Activated naive CD4-positive, alpha-beta T cell treated with anti-CD3 and anti-CD28 coated beads, Interleukin-2, amount 10 ng/mL, durations not matched to agents 7 days and 5 days (primary cell): ENCODE measurements around the gene FAM161B.
"Not testable (repeated sequence)": the region's sequence is repeated elsewhere in the genome, so short reads cannot be mapped to it uniquely, and the experiment has no call there.

Source experiments
- CTCF ChIA-PET: fragments of 350-600 bp; sonication (Branson Sonifier 250); formaldehyde crosslinking; loops from one replicate; lab custom pipeline; 2021; ENCODE audit warnings: antibody characterized with exemption; lab: Charles Lee
- DNase-seq: peaks from one replicate; pipeline ENCODE4 v3.0.0-alpha.2; 2020
- H3K27ac Mint-ChIP-seq: one replicate; pipeline ENCODE4 v1.8.0; 2021; ENCODE audit warnings: mild to moderate bottlenecking, moderate library complexity, mixed read lengths
- H3K27me3 Mint-ChIP-seq: one replicate; pipeline ENCODE4 v1.8.0; 2021; ENCODE audit warnings: mild to moderate bottlenecking, mixed read lengths
- H3K36me3 Mint-ChIP-seq: one replicate; pipeline ENCODE4 v1.8.0; 2021; ENCODE audit warnings: mixed read lengths
- H3K4me1 Mint-ChIP-seq: one replicate; pipeline ENCODE4 v1.8.0; 2021; ENCODE audit warnings: mixed read lengths
- H3K4me3 Mint-ChIP-seq: one replicate; pipeline ENCODE4 v1.8.0; 2021; ENCODE audit warnings: mild to moderate bottlenecking, moderate library complexity, mixed read lengths
- H3K9me3 Mint-ChIP-seq: one replicate; pipeline ENCODE4 v1.8.0; 2021; ENCODE audit warnings: mixed read lengths

Gene FAM161B

DNA sequence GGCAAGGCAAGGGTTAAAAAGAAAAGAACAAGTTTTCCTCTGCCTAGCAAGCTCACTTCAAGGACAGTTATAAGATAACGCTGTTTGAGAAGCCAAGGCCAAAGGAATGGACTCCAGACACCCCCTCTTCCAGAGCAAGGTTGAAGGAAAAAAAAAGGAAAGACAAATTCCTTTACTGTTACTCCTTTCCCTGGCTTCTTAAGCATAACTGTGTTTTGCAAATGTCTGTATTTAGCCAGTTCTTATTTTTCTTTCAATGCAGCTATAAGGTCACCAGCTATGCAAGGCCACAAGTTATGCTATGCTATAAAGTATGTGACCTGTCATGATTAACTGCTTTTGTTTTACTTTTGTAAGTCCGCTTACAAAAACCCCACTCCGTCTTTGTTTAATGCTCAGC lies 36.6 kb downstream of the FAM161B start:
- CTCF ChIA-PET = no interaction called here
- no peaks in the 10 kb centered on the region for H3K27me3 Mint-ChIP-seq
- H3K4me1 Mint-ChIP-seq = no peaks in the 10 kb centered on the region
- no peak overlapping the region for H3K4me3 Mint-ChIP-seq
- peaks cover 56% of the 10 kb centered on the region for H3K36me3 Mint-ChIP-seq
- peaks cover 3% of the 10 kb centered on the region for H3K9me3 Mint-ChIP-seq
- no peak for DNase-seq
- no peak overlapping the region for H3K27ac Mint-ChIP-seq

DNA sequence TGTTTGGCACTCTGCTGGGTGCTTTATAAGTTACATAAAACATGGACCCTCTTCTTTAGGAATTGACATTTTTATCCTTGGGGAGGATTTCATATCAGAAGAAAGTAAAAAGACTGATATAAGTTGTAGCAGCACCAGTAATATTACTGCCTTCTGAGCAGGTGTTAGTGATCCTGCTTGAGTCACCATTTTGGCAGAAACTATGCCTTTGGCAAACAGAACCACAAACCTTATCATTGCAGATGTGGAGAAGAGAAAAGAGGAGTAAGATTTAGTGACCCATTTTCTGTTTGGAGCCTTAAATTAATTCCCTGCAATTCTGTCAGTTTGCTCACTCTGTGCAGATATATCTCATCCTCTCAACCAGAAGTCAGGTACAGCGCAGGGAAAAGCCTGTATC lies 40.2 kb downstream of the FAM161B start:
- no peak overlapping the region for H3K4me3 Mint-ChIP-seq

DNA sequence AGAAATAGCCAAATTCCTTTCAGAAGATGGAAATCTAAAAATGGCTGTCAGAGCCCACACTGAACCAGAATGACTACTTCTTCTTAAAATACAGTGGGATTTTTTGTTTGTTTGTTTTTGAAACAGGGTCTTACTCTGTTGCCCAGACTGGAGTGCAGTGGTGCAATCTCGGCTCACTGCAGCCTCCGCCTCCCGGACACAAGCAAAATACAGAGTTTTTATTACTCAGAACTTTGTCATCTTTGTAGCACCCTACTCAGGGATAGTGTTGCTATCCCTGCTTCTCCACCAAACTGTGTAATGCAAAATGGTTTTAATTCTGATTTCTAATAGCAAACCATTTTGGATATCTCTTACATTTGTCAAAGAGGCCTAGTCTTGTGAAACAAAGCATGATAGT lies 46.9 kb downstream of the FAM161B start:
- Mint-ChIP-seq H3K27me3 (no peaks in the 10 kb centered on the region), H3K4me3 (no peak overlapping the region), H3K4me1 (no peaks in the 10 kb centered on the region), H3K36me3 (peaks cover 39% of the 10 kb centered on the region), H3K27ac (no peak overlapping the region), H3K9me3 (no peaks in the 10 kb centered on the region)
- CTCF ChIA-PET = no interaction called here
- no peak for DNase-seq

More for the DNA sequence above, 40.2 kb downstream of the FAM161B start:
- Mint-ChIP-seq H3K4me1 (no peaks in the 10 kb centered on the region), H3K27ac (no peak overlapping the region), H3K9me3 (peaks cover 3% of the 10 kb centered on the region), H3K36me3 (peaks cover 69% of the 10 kb centered on the region), H3K27me3 (no peaks in the 10 kb centered on the region)
- CTCF ChIA-PET = no interaction called here
- DNase-seq = no peak

DNA sequence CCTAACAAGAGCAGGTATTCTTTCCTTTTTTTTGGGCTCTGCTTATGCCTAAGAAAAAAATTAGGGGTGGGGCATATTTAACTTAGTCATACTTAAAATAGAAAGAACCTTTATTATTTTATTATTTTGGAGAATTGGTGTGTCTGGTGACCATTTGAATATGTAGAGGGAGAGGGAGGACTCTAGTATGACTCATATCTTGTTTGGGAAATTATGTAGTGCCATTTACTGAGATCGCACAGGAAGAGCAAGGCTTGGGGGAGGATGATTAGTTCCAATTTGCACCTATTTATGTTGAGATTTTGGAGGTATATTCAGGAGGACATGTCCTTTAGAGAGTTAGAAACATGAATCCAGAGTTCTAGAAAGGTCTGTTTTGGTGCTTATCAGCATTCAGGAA lies 53.4 kb downstream of the FAM161B start:
- Mint-ChIP-seq H3K4me1 (peaks cover 4% of the 10 kb centered on the region), H3K9me3 (no peaks in the 10 kb centered on the region), H3K36me3 (peaks cover 40% of the 10 kb centered on the region), H3K27ac (no peak overlapping the region), H3K4me3 (no peak overlapping the region), H3K27me3 (no peaks in the 10 kb centered on the region)
- CTCF ChIA-PET = interaction anchor here (0.9 kb wide), 1 partner anchor 16 kb away, joined by 3 read pairs; no protein-coding TSS in a partner anchor
- no peak for DNase-seq

DNA sequence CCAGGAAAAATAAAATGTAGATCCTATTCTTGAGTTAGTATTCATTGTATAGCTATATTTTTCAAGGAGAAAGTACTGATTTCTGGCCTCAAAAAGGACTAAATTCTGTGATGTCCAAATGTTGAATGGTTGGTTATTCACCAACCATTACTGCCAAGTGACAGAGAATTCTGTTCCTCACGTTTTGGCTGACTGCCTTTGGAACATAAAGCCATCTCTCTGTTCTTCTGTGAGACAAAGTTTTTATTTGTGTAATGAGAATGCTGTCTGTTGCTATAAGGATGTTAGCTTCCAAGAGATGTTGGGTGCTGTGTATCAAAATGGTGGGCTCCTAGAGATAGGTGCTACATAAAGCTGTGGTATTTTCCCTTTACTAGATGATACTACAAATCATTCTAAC lies 54.0 kb downstream of the FAM161B start:
- Mint-ChIP-seq H3K9me3 (no peaks in the 10 kb centered on the region), H3K27ac (no peak overlapping the region), H3K4me3 (no peak overlapping the region), H3K4me1 (peaks cover 5% of the 10 kb centered on the region), H3K27me3 (no peaks in the 10 kb centered on the region), H3K36me3 (peaks cover 38% of the 10 kb centered on the region)
- CTCF ChIA-PET = interaction anchor here (0.9 kb wide), 1 partner anchor 15 kb away, joined by 3 read pairs; no protein-coding TSS in a partner anchor
- no peak for DNase-seq

DNA sequence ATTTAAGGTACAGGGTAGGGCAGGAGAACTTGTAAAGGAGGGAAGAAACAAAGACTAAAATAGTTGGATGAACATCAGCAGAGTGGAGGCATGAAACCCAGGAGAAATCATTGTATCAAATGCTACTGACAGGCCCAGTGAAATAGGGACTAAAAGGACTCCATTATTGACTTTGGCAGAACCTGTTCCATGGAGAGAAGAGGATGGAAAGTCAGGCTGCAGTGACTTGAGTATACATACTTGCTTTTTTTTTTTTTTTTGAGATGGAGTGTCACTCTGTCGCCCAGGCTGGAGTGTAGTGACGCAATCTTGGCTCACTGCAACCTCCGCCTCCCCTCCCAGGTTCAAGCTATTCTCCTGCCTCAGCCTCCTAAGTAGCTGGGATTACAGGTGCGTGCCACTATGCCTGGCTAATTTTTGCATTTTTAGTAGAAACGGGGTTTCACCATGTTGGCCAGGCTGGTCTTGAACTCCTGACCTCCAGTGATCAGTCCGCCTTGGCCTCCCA lies 55.7 kb downstream of the FAM161B start:
- CTCF ChIA-PET, DNase-seq, H3K9me3 Mint-ChIP-seq, H3K27me3 Mint-ChIP-seq, H3K27ac Mint-ChIP-seq, H3K4me3 Mint-ChIP-seq: not testable (repeated sequence)
- peaks cover 40% of the 10 kb centered on the region for H3K36me3 Mint-ChIP-seq
- peaks cover 15% of the 10 kb centered on the region for H3K4me1 Mint-ChIP-seq

DNA sequence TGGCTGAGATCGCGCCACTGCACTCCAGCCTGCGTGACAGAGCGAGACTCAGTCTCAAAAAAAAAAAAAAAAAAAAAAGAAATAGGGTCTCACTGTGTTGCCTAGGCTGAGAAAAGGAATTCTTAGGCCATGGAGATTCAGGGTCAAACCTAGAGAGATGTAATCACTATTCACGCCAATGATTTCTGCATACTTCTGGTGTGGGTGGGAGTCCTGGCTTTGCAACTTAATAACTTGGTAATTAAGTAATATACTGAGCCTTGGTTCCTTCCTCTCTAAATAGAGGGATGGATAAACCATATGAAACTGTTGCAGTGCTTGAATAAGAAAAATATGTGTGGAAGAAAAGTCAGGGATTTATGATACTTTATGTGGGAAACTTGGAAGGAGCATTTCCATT lies 60.5 kb downstream of the FAM161B start:
- Mint-ChIP-seq H3K9me3 (no peaks in the 10 kb centered on the region), H3K27me3 (no peaks in the 10 kb centered on the region), H3K36me3 (peaks cover 21% of the 10 kb centered on the region), H3K27ac (no peak overlapping the region), H3K4me1 (peaks cover 54% of the 10 kb centered on the region), H3K4me3 (no peak overlapping the region)
- no peak for DNase-seq
- CTCF ChIA-PET = no interaction called here

DNA sequence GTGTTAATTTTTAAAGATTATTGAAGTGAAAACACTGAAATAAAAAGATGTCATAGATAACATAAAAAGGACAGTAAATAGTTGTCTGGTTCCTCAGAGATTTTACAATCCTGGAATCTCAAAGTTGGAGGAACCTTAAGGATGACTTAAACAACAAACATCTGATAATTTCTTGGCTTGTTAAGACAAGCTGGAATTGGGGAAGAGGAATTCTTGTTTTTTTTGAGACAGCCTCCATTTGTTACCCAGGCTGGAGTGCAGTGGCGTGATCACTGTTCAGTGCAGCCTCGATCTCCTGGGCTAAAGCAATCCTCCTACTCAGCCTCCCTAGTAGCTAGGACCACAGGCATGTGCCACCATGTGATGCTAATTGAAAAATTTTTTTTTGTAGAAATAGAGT lies 60.9 kb downstream of the FAM161B start:
- CTCF ChIA-PET = no interaction called here
- Mint-ChIP-seq H3K27me3 (no peaks in the 10 kb centered on the region), H3K9me3 (no peaks in the 10 kb centered on the region), H3K4me3 (no peak overlapping the region), H3K27ac (peak overlapping the region; percentile 5), H3K4me1 (peaks cover 54% of the 10 kb centered on the region), H3K36me3 (peaks cover 19% of the 10 kb centered on the region)
- DNase-seq = no peak

DNA sequence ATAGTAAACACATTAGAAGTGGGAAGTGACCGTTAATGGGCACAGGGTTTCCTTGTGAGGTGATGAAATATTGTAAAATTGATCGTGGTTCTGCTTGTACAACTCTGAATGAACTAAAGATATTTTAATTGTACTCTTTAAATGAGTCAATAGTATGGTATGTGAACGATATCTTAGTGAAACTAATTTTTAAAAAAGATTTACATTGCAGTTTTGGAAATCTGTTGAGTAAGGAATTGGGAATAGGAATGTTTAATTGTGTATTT lies 61.5 kb downstream of the FAM161B start:
- H3K36me3 Mint-ChIP-seq = peaks cover 14% of the 10 kb centered on the region
- H3K4me3 Mint-ChIP-seq = peak overlapping the region; percentile 98
- peaks cover 54% of the 10 kb centered on the region for H3K4me1 Mint-ChIP-seq
- H3K27me3 Mint-ChIP-seq = no peaks in the 10 kb centered on the region
- DNase-seq = no peak
- no peak overlapping the region for H3K27ac Mint-ChIP-seq
- no peaks in the 10 kb centered on the region for H3K9me3 Mint-ChIP-seq
- CTCF ChIA-PET = no interaction called here

DNA sequence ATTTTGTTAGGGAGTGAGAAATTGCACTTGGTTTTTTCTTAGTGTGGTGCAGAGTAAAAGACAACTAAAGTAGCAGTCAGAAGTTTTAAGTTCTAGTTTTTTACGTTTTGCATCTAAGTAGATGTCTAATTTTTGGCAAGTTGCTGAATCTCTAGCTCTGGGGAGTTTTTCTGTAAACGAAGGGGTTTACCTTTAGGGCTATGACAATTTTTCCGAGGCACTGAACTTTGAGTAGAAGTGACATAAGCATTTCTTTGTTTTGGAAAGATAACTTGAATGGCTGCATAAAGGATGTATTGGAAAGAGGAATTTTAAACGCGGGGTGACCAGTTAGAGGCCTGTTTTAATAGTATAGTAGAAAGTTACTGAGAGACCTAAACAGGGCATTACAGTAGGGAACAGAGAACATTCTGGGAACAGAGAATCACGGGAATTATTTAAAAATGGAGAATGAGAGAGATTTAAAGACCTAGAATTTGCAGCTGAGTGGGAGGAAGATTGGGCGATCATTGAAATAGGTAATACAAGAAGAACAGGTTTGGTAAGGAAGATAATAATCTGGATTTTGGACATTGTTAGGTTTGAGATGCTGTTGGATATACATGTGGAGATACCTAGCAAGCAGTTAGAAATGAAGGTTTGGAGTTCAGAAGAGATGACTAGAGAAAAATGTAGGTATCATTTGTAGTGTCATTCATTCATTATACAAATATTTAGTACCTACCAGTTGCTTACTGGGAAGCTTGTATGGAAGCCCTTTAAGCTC lies 62.0 kb downstream of the FAM161B start:
- Mint-ChIP-seq H3K4me3 (peak overlapping the region; percentile 98), H3K4me1 (peaks cover 54% of the 10 kb centered on the region), H3K36me3 (peaks cover 14% of the 10 kb centered on the region), H3K27ac (peak overlapping the region; percentile 97), H3K27me3 (no peaks in the 10 kb centered on the region), H3K9me3 (no peaks in the 10 kb centered on the region)
- DNase-seq = no peak
- CTCF ChIA-PET = no interaction called here

DNA sequence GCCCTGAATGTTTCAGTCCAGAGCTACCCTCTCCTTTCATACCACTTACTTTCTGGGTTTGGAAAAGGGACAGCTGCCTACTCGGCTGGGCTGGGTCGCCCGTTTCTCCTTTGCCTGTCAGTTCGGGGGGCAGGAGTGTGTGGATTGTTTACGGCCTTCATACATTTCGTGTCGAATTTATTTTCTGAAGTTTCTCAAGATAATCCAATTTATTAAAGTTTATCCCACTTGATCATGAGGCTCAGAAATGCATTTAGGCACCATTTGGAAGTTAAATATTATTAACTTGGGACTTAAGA lies 62.6 kb downstream of the FAM161B start:
- no peaks in the 10 kb centered on the region for H3K27me3 Mint-ChIP-seq
- CTCF ChIA-PET = no interaction called here
- H3K4me3 Mint-ChIP-seq = peak overlapping the region; percentile 98
- peaks cover 14% of the 10 kb centered on the region for H3K36me3 Mint-ChIP-seq
- peak overlapping the region; percentile 97 for H3K27ac Mint-ChIP-seq
- H3K9me3 Mint-ChIP-seq = no peaks in the 10 kb centered on the region
- H3K4me1 Mint-ChIP-seq = peaks cover 54% of the 10 kb centered on the region
- no peak for DNase-seq

DNA sequence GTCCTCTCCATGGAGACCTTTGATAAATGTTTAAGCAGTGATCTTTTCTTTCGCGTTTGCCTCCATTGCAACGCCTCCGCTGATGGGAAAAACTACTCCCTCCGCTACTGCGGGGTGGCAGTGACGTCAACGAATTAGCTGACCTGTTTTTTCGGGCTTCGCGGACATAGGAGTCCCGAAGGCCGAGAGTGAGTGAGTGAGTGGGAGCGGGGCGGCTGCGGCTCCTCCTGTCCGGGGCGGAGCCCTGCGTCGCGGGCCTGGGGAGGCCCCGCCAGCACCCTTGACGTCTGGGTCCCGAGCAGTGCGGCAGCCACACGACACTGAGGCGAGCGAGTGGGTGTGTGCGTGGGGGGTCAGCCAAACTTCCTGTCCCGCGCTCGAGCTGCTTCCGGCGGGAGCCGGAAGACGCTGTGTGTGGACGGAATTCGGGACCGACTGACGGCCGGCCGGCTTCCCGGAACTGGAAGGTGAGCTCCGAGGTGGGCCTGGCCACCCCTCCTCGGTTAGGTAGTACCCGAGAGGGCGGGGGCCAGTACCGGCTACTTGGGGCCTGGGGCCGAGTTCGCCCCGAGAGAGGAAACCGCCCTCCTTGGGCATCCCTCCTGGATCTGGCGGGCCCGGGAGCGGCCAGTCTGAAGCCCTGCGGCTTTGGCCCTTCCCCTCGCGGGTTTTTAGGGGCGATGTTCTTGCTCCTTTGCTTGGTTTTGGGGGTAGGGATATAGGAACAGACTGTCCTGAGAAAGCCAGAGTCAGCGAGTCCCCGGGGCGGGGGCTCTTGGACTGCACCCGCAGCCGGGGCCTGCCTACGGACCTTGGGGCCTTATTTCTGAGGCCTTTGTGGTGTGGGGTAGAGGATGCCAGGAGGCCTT lies 63.2 kb downstream of the FAM161B start, which contains the start of gene ZNF410:
ZNF410 (plus strand) TSS at position 411 of the 869 bp plus-strand sequence. CDS start 5,317 bp downstream, outside the sequence.
- peak within 1 kb of the TSS; percentile 98 for H3K4me3 Mint-ChIP-seq
- DNase-seq = peak; percentile 90
- peak within 1 kb of the TSS; percentile 97 for H3K27ac Mint-ChIP-seq
- CTCF ChIA-PET = no interaction called here
- peaks cover 50% of the 10 kb centered on the region for H3K4me1 Mint-ChIP-seq
- H3K36me3 Mint-ChIP-seq = peaks cover 10% of the 10 kb centered on the region
- H3K27me3 Mint-ChIP-seq = no peaks in the 10 kb centered on the region
- H3K9me3 Mint-ChIP-seq = no peaks in the 10 kb centered on the region

DNA sequence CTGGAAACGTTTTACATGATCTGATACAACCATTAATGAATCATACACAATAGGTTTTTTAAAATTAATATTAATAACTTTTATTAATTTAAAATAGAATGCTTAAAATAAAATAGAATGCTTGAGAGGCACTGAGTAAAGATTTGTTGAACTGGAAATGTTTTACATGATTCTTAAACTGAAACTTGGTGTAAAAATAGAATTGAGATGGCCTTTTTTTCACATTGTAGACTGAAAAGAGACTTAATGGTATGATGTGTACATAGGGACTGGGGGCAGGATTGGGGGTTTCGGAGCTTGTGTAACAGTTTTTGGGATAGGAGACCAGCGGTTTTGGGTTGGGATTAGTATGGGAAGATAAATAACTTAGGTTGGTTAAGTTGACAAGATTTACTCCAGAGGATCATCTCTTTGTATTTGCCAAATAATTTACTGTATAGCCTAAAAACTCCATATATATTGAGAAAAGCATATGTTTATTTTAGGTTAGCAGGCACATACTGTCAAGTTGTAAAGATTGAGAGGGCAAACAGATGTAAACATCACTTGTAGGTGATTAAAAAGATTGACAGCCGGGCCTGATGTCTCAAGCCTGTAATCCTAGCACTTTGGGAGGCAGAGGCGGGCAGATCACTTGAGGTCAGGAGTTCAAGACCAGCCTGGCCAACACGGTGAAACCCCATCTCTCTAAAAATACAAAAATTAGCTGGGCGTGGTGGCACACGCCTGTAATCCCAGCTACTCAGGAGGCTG lies 65.3 kb downstream of the FAM161B start:
- DNase-seq = no peak
- Mint-ChIP-seq H3K27me3 (no peaks in the 10 kb centered on the region), H3K36me3 (peaks cover 8% of the 10 kb centered on the region), H3K4me1 (peaks cover 48% of the 10 kb centered on the region), H3K4me3 (peak overlapping the region; percentile 98), H3K9me3 (no peaks in the 10 kb centered on the region), H3K27ac (peak overlapping the region; percentile 97)
- CTCF ChIA-PET = no interaction called here
